Kidney (tissue), 14 donors: ENCODE measurements around the gene PFKFB1. TPM values are rescaled to one million over a fixed set of nuclear protein-coding genes. Genes with fewer than 3 reads are reported as not detected.
"Not testable (repeated sequence)": the region's sequence is repeated elsewhere in the genome, so short reads cannot be mapped to it uniquely, and the experiment has no call there.

Experiments
- DNase-seq, 5 donors: peaks; one replicate each; pipeline ENCODE4 v3.0.0-alpha.2; 2013 to 2020
- FAIRE-seq: peaks from 2 replicates; lab custom pipeline; 2012; peaks lifted over from hg19 to GRCh38; lab: Jason Lieb, UNC
- H3K27ac ChIP-seq, 2 donors: one replicate each; pipeline ENCODE4 v1.7.0; 2013; ENCODE audit warnings: low read depth in 2 of 2, low read length in 2 of 2, inconsistent platforms in 1 of 2
- H3K27me3 ChIP-seq: one replicate; pipeline ENCODE4 v1.7.1; 2013; ENCODE audit warnings: low read length, inconsistent platforms; ENCODE audit not compliant: control insufficient read depth, insufficient read depth
- H3K36me3 ChIP-seq, 3 donors: one replicate each; pipeline versions ENCODE4 v1.7.0 to v1.7.1; 2013; ENCODE audit warnings: low read length in 3 of 3, control low read depth in 1 of 3, inconsistent platforms in 1 of 3; ENCODE audit not compliant: insufficient read depth in 3 of 3, control insufficient read depth in 2 of 3
- H3K4me1 ChIP-seq, 3 donors: one replicate each; pipeline versions ENCODE4 v1.7.0 to v1.7.1; 2013; ENCODE audit warnings: low read length in 3 of 3, inconsistent platforms in 1 of 3, low read depth in 1 of 3; ENCODE audit not compliant: control insufficient read depth in 2 of 3, insufficient read depth in 2 of 3
- H3K4me3 ChIP-seq, 3 donors: one replicate each; pipeline versions ENCODE4 v1.7.0 to v1.8.1; 2013; ENCODE audit warnings: low read length in 3 of 3, control low read depth in 1 of 3, inconsistent platforms in 1 of 3
- H3K9ac ChIP-seq, 3 donors: one replicate each; pipeline versions ENCODE4 v1.7.0 to v1.7.1; 2013; ENCODE audit warnings: low read length in 3 of 3, control low read depth in 1 of 3, inconsistent platforms in 1 of 3
- H3K9me3 ChIP-seq, 3 donors: one replicate each; pipeline versions ENCODE4 v1.7.0 to v1.7.1; 2013; ENCODE audit warnings: low read length in 3 of 3, control low read depth in 1 of 3, inconsistent platforms in 1 of 3; ENCODE audit not compliant: control insufficient read depth in 2 of 3, insufficient read depth in 1 of 3
- CTCF ChIP-seq: IDR thresholded peaks from 3 replicates; pipeline ENCODE4 v1.5.1; 2012; ENCODE audit warnings: mild to moderate bottlenecking, moderate library complexity, borderline replicate concordance; ENCODE audit not compliant: insufficient read depth; ENCODE audit errors: extremely low read depth
- intact Hi-C: fragments of 100-400 bp; cut with DNase I; formaldehyde crosslinking; loops from one replicate; pipeline ENCODE4 v1.11.1; 2022
- polyA plus RNA-seq: library from polyadenylated mRNA; stranded (reverse); fragments of 350-450 nt; fragmentation: Illumina TruSeq; extraction: RNeasy Lipid Tissue Mini Kit (QIAGEN cat#74804); gene quantifications from one replicate; pipeline ENCODE4 v1.2.3, GENCODE V29; 2014; ENCODE audit warnings: low read depth, low replicate concordance; ENCODE audit not compliant: insufficient read depth
- total RNA-seq: library from RNA; stranded (reverse); fragmentation: NEBNext Ultra II Directional; extraction: Animal tissue kit (Norgen Biotek cat#: 25700); gene quantifications from one replicate; pipeline ENCODE4 v1.2.1, GENCODE V29; 2021
- donor health status: control.
- donor health status: control.
- donor health status: control.
- donor health status: control.
- donor health status: control.
- donor health status: DM: yes; HTN: yes; CAD: no.
- donor health status: Normal renal cell carcinoma (clear cell type).

Gene PFKFB1
- total and polyA plus RNA-seq, 2 donors from 2014 or later, result 0.31 to 1.1 TPM

- DNase-seq (no peak), FAIRE-seq (no peak)
- H3K27ac ChIP-seq, result peak overlapping the region in 1 of 2 donors; percentile 8
- no peaks in the 10 kb centered on the region for H3K9me3 ChIP-seq
- intact Hi-C loops, result no loop called here
- no peak for TF ChIP-seq CTCF
- H3K27me3 ChIP-seq, result no peaks in the 10 kb centered on the region
- H3K4me1 ChIP-seq, result peaks cover 0 to 14% (median 0%) of the 10 kb centered on the region in 3 donors
- H3K36me3 ChIP-seq, result no peaks in the 10 kb centered on the region
- H3K9ac ChIP-seq, result no peak overlapping the region
- no peak overlapping the region for H3K4me3 ChIP-seq
Measured at GRCh38 chrX:54994668-54995351, 822 bp upstream of the PFKFB1 start.

GRCh38 chrX:54992911-54993622 lies 921 bp downstream of the PFKFB1 start:
- peaks cover 0 to 10% (median 0%) of the 10 kb centered on the region in 3 donors for H3K4me1 ChIP-seq
- H3K9me3 ChIP-seq, result no peaks in the 10 kb centered on the region
- DNase-seq, result no peak
- no peak overlapping the region for H3K4me3 ChIP-seq
- TF ChIP-seq CTCF, result no peak
- H3K27ac ChIP-seq, result no peak overlapping the region
- FAIRE-seq, result no peak
- no peaks in the 10 kb centered on the region for H3K36me3 ChIP-seq
- H3K27me3 ChIP-seq, result no peaks in the 10 kb centered on the region
- H3K9ac ChIP-seq, result no peak overlapping the region
- intact Hi-C loops, result no loop called here

GRCh38 chrX:54991706-54992105 lies 2.3 kb downstream of the PFKFB1 start:
- FAIRE-seq, result no peak
- H3K27me3 ChIP-seq, result no peaks in the 10 kb centered on the region
- no peak overlapping the region for H3K4me3 ChIP-seq
- no peak overlapping the region for H3K27ac ChIP-seq
- TF ChIP-seq CTCF, result no peak
- intact Hi-C loops, result no loop called here
- no peaks in the 10 kb centered on the region for H3K36me3 ChIP-seq
- no peak for DNase-seq
- H3K9ac ChIP-seq, result no peak overlapping the region
- no peaks in the 10 kb centered on the region for H3K9me3 ChIP-seq
- peaks cover 0 to 10% (median 0%) of the 10 kb centered on the region in 3 donors for H3K4me1 ChIP-seq

GRCh38 chrX:54983306-54983705 lies 10.7 kb downstream of the PFKFB1 start:
- H3K9ac ChIP-seq, H3K27ac ChIP-seq, H3K4me3 ChIP-seq, H3K27me3 ChIP-seq, DNase-seq, FAIRE-seq, intact Hi-C loops, H3K36me3 ChIP-seq, H3K4me1 ChIP-seq, H3K9me3 ChIP-seq: not testable (repeated sequence)
